AG08396 (cell line): ENCODE results near the gene ROM1.
"Not testable (repeated sequence)": the region's sequence is repeated elsewhere in the genome, so short reads cannot be mapped to it uniquely, and the experiment has no call there.

Experiments used
- DNase-seq: peaks from one replicate; pipeline ENCODE4 v3.0.0; 2012; ENCODE audit warnings: low spot score, mixed read lengths

Gene ROM1

DNA sequence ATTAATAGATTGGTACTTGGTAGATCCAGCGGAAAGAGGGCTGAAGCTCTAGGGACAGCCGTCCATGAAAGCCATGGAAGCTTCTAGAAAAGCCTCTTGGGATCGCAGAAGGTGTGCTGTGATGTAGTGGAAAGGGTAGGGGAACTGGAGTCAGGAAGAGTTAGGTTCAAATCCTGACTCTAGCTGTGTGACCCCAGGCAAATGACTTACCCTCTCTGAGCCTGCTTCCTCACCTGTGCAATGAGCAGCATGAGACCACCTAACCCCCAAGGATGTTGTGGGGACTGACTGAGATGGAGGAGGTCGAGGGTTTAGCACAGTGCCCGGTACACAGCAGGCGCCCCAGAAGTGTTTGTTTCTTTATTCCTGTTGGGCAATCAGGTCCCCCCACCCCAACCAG lies 2.7 kb upstream of the ROM1 start:
- no peak for DNase-seq

DNA sequence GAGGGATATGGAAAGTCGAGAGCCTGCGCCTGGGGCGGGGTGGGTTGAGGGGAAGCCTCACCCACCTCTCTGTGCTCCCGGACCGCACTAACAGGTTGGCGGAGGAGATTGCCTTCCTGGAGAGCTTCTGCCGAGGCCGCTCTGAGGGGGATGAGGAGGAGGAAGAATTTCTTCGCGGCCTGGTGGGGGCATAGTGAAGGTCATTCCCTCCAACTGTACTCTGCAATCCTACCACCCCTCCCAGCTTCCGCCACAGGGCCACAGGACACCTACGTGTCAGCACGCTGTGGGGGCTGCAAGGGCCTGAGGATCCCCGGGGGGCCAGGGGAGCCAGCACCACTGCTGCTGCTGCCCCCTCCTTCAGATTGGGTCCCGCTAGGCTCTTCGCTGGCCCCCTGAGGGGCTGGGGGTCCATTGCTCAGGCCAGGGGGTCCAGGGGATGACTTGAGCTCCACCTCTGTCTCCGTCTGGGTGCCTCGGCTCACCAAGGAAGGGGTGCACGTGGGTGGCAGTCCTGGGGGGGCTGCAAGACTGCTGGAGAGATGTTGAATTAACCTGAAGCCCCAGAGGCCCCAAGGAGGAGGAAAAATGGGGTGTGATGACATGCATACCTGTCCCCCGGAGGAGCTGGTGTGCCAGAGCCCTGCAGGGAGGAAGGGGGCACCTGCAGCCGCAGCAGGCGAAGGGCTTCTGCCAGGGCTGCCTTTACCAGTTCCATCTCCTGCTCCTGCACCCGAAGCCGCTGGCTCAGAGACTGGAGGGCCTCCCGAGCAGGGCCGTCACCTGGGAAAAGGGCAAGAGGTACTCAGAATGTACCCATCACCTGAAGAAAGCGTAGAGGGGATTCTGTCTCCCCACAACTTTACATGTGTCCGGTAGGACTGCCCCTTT lies 2.0 kb upstream of the ROM1 start:
- DNase-seq: no peak

DNA sequence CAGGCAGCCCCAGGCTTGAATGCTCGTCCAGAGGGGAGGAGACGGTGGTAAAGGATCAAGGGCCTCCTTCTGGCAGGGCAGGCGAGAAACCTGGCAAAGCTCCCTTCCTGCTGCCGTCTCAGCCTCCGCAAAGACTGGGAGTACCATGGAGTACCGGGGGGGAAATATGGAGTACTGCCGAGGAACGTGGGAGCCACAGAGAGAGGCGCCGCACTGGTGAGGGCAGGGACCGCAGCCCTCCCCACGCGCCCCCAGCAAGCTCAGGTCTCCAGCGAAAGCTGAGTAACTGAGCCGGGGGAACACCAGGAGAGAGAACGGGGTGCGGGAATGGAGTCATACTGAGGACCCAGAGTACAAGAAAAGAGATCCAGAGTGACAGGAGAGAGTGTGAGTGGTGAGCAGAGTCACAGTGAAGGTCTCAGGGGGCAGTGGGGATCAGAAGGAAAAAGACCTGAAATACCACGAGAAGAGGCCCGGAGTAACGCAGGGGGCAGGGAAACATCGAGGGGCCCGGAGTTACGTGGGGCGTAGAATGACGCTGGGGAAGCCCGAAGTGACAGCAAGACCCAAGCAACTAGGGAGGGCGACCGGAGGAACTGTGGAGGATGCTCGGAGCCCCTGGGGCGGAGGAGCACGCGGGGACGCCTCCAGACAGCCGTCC lies 1.2 kb upstream of the ROM1 start:
- DNase-seq: peak; percentile 76

DNA sequence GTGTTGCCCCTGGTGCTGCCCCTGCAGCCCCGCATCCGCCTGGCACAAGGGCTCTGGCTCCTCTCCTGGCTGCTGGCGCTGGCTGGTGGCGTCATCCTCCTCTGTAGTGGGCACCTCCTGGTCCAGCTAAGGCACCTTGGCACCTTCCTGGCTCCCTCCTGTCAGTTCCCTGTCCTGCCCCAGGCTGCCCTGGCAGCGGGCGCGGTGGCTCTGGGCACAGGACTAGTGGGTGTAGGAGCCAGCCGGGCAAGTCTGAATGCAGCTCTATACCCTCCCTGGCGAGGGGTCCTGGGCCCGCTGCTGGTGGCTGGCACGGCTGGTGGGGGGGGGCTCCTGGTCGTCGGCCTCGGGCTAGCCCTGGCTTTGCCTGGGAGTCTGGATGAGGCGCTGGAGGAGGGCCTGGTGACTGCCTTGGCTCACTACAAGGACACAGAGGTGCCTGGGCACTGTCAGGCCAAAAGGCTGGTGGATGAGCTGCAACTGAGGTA lies 278 bp downstream of the ROM1 start:
- no peak for DNase-seq

DNA sequence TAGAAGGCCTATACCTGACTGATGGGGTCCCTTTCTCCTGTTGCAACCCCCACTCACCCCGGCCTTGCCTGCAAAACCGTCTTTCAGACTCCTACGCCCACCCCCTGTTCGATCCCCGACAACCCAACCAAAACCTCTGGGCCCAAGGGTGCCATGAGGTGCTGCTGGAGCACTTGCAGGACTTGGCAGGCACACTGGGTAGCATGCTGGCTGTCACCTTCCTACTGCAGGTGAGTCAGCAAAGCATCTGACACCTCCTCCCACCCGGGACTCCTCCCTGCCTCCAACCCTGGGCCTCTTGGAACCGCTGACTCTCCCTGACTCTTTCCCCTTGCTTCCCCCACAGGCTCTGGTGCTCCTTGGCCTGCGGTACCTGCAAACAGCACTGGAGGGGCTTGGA lies 1.2 kb downstream of the ROM1 start:
- no peak for DNase-seq

DNA sequence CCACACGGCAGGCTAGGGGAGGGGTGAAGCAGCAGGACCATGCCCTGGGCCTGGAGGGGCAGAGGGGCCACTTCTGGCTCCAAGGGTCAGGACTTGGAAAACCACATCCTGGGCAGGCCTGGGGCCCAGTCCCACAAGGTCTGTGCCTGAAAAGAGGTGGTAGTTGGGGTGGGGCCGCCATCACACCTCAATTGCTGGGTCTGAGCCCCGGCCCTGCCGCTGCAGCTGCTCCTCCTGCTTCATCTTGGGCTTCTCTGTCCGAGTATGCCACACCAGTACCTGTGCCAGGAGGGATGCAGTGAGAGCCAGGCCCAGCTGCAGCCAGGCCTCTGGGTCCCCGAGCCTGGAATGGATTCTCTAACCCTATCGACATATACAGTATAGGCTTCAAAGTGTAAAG lies 2.5 kb downstream of the ROM1 start:
- no peak for DNase-seq

DNA sequence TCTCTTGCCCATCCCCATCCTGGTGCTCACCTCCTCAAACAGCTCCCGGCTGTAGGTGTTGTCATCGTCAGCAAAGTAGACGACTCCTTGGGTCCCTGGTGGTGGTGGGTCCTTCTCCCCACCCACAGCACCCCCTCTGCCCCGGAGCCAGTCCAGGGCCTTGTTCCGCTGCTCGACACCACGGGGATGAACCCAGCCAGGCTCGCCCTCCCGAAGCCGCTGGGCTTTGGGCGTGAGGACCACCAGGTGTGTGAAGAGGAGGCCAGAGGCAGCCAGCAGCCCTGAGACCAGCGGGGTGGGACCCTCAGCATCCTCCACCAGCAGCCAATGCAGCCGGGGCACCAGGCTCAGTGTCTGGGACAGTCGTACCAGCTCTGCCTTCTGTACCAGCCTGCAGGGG lies 3.9 kb downstream of the ROM1 start:
- not testable (repeated sequence) for DNase-seq

DNA sequence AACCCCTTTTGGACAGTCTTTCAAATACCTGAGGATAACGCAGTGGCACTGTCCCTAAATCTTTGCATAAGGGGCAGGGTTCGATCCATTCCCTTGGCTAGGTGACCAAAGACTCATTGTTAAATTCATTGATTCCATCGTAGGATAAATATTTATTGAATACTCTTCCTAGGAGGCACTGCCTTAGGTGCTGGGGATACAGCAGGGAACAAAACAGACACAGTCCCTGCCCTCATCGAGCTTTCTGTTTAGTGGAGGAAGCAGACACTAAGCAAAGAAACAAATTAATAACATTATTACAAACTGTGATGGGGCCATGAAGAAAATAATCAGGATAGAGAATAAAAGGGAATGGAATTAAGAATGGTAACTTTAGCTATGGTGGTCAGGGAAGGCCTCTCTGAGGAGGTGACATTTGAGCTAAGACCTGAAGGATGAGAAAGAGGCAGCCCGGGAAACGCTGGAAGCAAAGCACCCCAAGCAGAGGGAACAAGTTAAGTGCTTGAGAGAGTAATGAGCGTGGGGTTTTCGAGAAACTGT lies 8.0 kb downstream of the ROM1 start:
- DNase-seq: no peak

DNA sequence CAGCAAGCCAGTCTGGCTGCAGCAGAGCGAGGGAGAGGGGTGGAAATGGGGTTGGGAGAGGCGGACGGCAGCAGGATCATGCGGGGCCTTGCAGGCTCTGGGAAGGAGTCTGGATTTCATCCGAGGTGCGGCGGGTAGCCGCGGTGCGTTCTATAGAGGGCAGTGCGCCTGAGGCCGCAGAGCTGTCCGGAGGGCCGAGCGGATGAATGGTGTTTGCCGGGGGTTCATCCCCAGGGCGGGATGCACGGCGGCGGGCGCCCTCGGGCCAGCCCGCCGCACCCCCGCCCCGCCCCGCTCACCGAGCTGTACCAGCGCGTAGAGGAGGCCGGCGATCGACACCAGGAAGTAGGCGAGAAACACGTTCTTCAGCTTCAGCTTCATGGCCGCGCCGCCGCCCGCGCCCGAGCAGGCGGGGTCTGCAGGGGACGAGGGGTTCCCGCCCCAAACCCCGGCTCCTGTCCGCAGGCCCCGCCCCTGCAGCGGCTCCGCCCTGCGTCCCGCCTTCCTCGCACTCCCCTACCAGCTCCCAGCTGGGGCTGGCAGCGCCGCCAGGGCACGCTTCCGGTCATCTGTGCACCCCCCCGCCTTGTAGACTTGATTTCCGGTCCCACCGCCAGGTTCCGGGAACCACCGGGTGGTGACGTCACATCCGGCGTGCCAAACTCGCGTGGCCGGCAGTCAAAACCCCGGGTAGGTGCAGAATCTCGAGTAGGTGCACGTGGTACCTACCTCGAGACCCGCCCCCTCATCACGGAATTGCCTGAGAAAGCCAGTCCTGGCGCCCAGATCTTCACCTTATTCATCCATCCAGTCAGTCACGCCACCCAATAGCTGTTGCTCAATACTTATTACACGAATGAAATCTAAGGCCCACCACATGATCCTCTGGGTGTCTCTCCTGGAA lies 8.8 kb downstream of the ROM1 start, which contains the start of gene B3GAT3:
B3GAT3 (minus strand) TSS at position 420 of the 904 bp plus-strand sequence; CDS start at position 381, 39 bp downstream.
- peak; percentile 99 for DNase-seq

DNA sequence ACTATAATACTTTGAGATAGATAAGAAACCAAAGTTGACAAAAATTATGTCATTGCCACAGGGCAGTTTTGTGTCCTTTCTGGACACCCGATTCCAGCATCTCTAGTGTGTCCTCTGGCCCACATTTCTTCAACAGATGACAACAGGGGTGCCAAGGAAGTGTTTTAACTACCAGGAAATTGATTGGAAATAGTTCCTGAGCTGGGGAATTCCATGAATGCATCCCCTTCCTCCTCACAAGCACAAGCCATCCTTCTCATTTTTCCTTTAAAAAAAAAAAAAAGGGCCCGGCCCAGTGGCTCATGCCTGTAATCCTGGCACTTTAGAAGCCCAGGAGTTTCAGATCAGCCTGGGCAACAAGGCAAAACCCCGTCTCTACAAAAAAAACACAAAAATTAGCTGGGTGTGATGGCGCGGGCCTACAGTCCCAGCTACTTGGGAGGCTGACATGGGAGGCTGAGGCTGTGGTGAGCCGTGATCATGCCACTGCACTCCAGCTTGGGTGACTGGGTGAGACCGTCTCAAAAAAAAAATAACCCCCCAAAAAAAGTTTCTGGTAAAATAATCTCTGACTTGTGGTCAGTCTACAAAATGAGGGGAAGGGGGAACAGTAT lies 9.5 kb downstream of the ROM1 start:
- no peak for DNase-seq

DNA sequence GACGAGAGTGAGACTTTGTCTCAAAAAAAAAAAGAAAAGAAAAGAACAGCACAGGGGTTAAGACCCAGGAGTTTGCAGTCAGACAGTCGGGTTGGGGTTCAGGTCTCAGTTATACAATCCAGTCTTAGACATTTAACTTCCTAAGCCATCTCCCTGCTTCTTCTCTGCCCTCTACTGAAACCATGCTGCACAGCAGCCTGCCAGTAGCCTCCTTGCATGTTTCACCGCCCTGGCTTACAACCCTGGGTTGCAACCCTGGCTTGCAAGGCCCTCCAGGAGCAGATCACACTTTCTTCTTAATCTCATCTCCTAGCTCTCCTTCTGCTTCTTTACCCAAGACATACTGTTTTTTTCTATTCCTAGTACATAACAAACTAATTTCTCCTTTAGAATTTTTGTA lies 14.7 kb downstream of the ROM1 start:
- DNase-seq: no peak

DNA sequence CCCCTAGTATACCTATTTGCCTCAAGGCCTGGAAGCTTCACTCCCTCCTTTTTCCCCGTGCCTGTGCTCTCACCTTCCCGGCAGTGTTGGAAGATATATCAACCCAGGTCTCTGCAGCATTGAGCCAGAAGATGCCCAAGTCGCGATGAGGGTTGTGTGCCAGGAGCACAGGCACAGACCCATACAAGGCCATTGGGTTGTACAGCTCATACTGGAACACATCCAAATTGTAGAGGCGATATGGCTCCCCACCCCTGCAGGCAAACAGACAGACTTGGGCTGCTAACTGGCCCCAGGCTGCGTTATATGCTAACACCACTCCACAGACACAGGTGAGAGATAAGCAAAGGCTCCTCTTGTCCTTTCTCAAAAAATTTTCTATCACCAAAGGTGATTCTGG lies 19.4 kb downstream of the ROM1 start:
- no peak for DNase-seq

DNA sequence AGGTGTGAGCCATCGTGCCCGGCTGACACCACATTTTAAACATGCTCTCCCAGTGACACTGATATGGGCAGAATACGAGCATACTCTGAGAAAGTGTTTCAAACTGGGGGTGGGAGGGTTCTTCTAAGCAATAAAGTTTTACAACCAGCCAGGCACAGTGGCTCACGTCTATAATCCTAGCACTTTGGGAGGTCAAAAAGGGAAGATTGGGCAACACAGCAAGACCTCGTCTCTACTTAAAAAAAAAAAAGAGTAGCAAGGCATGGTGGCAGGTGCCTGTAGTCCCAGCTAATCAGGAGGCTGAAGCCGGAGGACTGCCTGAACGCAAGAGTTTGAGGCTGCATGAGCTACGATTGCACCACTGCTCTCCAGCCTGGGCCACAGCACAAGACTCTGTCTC lies 31.2 kb downstream of the ROM1 start:
- no peak for DNase-seq

DNA sequence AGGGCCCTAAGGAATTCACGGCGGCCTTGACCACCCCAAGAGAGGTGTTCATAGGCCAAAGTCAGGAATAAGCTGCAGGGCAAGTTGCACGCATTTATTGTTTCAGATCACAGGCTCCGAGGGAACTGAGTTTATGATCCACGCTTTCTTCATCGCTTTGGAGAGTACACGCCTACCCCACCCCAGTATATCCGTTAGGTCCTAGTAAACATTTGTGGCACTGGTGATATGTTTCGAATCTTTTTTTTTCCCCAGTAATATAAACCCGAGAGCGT lies 32.6 kb downstream of the ROM1 start:
- no peak for DNase-seq

DNA sequence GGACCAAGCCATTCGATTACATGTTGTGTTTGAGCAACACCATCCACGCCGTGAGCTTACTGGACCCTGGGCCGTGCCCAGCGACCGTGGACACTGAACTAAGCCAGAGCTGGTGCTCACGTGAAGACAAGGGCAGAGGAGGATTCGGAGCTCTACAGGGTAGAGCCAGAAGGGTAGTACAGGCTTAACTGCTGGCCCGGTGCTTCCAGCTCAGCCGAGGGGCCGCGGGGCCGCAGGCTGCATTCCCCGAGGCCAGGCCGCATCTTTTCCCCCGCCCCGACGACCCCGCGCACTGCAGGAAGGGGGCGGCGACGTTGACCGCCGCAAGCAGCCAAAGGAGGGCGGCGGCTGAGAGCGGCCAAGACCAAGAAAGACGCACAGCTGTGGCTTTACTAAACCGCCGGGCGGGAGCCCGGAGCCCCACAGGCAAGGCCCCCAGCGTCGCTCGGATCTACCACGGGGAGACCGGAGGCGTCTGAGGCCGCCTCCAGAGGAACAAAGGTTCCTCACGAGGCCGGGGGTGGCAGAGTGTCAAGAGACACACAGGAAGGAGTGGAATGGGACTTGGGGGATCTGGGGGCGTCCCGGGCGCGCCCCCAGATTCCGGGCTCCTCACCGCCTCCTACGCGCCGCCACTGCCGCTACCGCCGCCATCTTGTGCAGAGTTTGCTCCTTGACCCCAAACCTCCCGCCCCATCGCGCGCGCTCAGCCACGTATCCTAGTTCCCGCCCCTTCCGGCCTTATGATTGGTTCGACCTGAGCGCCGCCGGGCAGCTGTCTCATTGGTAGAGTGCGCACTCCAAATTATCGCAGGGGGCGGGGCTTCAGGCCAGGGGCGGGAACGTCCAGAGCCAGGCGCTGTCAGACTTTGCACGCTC lies 33.1 kb downstream of the ROM1 start, which contains the start of gene GANAB:
GANAB (minus strand) TSS at position 668 of the 879 bp plus-strand sequence; CDS start at position 654, 14 bp downstream.
- peak; percentile 100 for DNase-seq

DNA sequence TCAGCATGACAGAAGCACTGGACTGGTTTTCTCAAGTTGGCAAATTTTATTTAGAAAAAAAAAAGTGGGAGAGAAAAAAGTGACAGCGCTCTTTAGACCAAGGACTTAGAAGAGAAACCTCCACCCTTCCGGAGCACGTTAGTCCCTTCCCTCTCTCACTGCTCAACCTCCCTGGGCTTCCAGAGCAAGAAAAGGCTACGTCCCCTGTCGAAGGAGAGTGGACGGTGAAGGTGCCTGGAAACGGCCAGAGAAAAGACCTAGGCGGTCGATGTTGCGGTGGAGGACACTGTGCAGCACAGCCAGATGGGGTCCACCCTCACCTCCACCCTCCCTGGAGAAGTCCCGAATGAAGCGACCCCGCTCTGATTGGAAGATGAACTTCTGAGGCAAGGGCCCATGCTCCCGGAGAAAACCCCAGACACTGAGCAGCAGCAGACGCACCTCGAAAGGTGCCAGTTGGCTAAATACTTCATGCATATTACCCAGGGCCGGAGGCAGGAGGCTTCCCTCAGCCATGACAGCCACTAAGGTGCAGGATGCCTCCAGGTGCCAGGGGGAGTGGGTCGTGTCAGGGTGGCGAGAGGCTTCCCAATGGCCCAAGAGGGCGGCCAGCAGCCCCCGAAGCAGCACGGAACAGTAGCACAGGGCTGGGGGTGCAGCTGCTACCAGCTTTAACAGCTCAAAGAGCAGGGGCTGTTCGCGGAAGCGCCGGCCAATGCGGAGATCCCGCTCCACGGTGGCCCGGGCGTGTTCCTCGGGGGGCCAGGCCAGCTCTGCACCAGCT lies 34.0 kb downstream of the ROM1 start:
- no peak for DNase-seq

DNA sequence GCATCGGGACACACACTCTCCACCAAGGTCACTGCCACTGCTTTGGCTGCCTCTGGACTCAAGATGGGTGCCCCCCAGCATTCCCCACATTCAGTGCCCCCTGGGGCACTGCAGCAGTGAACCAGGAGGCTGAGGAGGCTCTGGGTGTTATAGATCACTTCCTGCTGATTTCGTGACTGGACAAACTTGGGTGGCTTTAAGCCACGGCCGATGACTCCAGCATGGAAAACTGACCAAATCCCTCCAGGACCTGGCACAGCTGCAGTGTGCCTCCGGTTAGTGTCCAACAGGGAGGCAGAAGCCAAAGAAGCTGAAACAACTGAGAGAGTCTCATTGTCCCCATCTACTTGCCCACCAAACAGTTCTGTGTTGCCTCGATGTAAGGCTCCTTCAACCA lies 34.5 kb downstream of the ROM1 start:
- no peak for DNase-seq

DNA sequence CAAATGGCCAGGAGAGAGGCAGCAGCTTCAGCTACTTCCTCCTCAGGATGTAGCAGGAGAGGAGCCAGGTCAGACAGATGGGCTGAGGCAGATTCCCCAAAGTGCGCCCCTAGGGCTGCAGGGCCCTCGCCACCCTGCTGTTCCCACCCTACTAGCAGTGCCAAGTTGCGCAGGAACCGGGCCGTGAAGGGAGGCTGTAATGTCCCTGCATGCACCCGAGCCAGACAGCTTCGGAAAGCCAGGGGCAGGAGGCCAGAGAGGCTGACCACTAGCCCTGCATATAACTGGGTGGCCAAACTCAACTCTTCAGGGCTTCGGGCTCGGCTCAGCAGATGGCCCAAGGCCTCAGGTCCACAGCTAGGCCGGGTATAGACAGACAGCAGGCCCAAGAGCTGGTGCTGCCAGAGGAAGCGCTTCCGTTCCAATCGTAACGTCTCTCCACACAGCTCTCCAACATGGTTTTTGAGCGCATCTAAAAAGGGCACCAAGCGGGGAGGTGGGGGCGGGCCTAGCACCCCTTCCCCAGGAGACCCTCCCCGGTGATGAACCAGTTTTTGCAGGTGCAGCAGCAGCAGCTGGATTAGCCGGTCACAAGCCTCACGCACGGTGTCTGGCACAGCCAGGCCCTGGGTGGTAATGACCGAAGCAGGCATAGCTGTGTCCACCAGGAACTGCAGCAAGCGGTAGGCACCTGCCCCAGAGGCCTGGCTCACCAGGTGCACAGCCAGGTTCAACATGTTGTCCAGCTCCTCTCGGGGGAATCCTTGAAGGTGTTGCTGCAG lies 35.3 kb downstream of the ROM1 start:
- DNase-seq: no peak

DNA sequence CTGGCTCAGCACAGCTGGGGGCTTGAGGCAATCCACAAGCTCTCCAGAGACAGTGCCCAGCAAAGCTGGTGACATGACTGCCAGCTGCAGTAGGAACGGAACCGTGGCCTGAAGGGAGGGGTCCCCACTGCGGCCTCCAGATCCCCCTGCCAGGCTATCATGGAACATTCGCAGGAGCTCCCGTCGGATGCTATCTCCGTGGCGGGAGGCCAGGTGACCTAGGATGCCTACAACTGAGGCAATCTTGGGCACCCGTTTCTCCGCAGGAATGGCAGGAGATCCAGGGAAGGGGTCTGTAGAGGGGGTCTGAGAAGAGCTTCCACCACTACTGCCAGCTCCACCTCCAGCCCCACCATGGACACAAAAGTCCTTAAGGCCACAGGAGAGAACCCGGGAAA lies 35.9 kb downstream of the ROM1 start:
- DNase-seq: no peak
